ENCODE data around the gene FALEC.

Gene FALEC

DNA sequence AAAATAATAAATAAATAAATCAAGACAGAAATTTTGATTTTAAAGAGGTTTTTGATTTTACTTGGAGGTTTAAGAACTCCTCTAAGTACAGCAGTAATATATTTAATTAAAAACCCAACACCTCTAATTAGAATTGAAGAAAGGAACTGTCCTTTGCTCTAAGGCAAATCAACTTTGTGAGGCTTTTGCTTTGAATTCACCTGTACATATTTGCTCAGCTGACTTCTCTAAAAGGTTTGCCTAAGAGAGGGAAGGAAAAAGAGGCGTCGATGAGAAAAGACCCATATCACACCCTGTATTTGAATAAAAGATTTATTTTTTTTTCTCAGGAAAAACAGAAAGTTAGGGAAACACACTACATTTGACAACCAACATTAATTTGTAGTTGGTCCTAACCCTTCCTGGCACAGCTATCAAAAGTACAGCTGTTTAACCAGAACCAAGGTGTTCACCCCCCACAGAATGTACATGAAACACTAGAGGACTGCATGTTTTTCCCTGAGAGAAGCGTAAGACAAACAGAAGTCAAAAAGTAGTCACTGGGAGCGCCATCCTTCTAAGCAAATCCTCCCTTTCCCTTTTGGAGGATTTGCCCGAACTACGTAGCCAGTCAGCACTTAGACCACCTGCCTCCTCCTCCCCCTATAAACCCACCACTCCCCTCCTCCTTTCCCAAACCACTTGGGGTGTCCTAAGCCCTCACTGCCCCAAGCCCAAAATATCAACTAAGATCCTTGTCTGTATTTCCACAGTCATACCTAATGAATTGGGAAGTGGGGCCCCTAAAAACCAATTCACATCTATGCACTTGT is 58.9 kb downstream of the FALEC start:
- H3K4me1 ChIP-seq (ENCODE audit: insufficient read depth, low read length), result peaks cover 42% of the 10 kb centered on the region; the same call in 1 of the 2 replicates
- H3K36me3 ChIP-seq (ENCODE audit: insufficient read depth, low read depth, low read length), result peaks cover 81% of the 10 kb centered on the region
- H3K9me3 ChIP-seq (ENCODE audit: insufficient read depth, low read depth, low read length), result no peaks in the 10 kb centered on the region; the same call in 1 of the 2 replicates
- H3K4me3 ChIP-seq (ENCODE audit: low read length), result peak overlapping the region; percentile 98
- no peak overlapping the region for H3K27ac ChIP-seq (ENCODE audit: low read length)
- no peaks in the 10 kb centered on the region for H3K27me3 ChIP-seq (ENCODE audit: insufficient read depth, low read length)
- peak overlapping the region; percentile 7; the same call in 1 of the 2 replicates for H3K9ac ChIP-seq (ENCODE audit: low read depth, low read length)

DNA sequence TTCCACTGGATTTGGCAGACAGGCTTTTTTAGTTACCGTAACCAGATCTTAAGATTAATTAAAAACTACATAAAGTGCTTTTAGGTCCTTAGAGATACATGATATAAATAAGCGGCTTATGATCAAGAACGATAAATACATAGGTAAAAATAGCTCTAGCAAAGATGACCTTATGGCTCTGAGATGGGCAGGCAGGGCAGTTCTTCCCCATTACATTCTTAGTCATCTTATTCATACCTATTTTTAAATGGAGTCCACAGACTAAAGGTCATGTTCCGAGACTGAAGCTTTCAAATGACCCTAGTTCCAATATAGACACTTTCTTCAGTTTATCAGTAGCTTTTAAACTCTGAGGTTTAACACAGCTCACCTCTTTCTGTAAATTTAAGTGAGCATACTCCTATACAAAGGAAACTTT is 59.5 kb downstream of the FALEC start:
- no peaks in the 10 kb centered on the region; the same call in 1 of the 2 replicates for H3K9me3 ChIP-seq (ENCODE audit: insufficient read depth, low read depth, low read length)
- H3K4me3 ChIP-seq (ENCODE audit: low read length), result peak overlapping the region; percentile 98
- peaks cover 38% of the 10 kb centered on the region; the same call in 1 of the 2 replicates for H3K4me1 ChIP-seq (ENCODE audit: insufficient read depth, low read length)
- no peak overlapping the region for H3K27ac ChIP-seq (ENCODE audit: low read length)
- H3K9ac ChIP-seq (ENCODE audit: low read depth, low read length), result peak overlapping the region; percentile 7; the same call in 1 of the 2 replicates
- H3K36me3 ChIP-seq (ENCODE audit: insufficient read depth, low read depth, low read length), result peaks cover 75% of the 10 kb centered on the region
- no peaks in the 10 kb centered on the region for H3K27me3 ChIP-seq (ENCODE audit: insufficient read depth, low read length)

DNA sequence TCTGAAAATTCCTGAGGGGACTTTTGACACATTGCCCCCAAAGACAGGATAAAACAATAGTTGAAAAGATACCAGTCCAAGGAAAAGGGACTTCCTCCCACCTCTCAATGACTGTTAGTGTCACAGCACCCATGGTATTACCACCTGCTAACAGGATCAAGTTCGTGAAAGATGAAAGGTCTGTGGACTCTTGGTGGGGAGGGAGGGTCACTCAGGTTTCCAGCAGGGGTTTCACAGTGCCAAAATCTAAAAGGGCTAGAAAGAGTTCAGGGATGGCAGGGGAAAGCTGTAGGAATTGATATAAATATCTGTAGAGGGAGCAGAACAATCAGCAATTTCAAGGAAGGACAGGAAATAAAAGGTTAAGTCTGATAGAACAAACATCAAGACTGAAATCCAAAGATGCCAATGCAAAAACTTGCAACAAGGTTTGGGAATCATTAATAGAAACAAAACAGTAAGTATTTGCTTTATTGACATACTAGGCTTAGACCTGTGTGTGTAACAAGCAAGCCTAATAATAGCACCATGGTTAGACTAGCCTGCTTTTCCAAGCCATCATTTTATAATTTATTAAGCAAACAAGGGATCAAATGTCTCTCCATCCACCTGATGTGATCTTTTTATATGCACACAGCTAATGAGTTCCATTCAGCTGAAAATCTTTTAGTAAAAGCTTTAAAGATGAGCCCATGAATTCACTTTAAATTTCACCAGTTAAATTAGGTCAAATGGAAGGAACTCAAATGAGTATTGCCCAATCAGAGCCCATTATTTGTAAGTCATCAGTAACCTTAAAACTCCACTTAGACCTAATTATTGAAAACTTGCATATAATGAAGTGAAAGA is 60.2 kb downstream of the FALEC start:
- Histone ChIP-seq H3K4me3 (ENCODE audit: low read length) (peak overlapping the region; percentile 98), H3K4me1 (ENCODE audit: insufficient read depth, low read length) (peaks cover 36% of the 10 kb centered on the region; the same call in 1 of the 2 replicates), H3K9me3 (ENCODE audit: insufficient read depth, low read depth, low read length) (no peaks in the 10 kb centered on the region; the same call in 1 of the 2 replicates), H3K27ac (ENCODE audit: low read length) (no peak overlapping the region), H3K27me3 (ENCODE audit: insufficient read depth, low read length) (no peaks in the 10 kb centered on the region), H3K9ac (ENCODE audit: low read depth, low read length) (peak overlapping the region; percentile 99; the same call in 1 of the 2 replicates), H3K36me3 (ENCODE audit: insufficient read depth, low read depth, low read length) (peaks cover 73% of the 10 kb centered on the region)

DNA sequence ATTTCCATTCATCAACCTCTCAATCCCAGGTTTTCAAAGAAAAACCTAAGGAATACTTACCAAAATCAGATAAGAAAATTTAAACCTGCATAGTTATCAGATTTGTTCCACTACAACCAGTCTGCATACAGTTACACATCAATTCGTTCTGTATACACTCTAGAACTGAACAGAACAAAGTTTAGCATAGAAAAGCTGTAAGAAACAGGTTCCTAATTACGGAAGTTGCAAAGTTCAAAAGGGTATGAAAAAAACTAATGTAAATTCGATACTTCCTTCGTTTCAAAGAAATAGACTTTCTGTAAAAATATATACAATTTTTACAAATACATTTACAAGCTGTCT is 60.8 kb downstream of the FALEC start:
- H3K27ac ChIP-seq (ENCODE audit: low read length), result no peak overlapping the region
- peaks cover 69% of the 10 kb centered on the region for H3K36me3 ChIP-seq (ENCODE audit: insufficient read depth, low read depth, low read length)
- peak overlapping the region; percentile 98 for H3K4me3 ChIP-seq (ENCODE audit: low read length)
- H3K4me1 ChIP-seq (ENCODE audit: insufficient read depth, low read length), result peaks cover 36% of the 10 kb centered on the region; the same call in 1 of the 2 replicates
- no peaks in the 10 kb centered on the region for H3K27me3 ChIP-seq (ENCODE audit: insufficient read depth, low read length)
- no peaks in the 10 kb centered on the region; the same call in 1 of the 2 replicates for H3K9me3 ChIP-seq (ENCODE audit: insufficient read depth, low read depth, low read length)
- peak overlapping the region; percentile 99; the same call in 1 of the 2 replicates for H3K9ac ChIP-seq (ENCODE audit: low read depth, low read length)

DNA sequence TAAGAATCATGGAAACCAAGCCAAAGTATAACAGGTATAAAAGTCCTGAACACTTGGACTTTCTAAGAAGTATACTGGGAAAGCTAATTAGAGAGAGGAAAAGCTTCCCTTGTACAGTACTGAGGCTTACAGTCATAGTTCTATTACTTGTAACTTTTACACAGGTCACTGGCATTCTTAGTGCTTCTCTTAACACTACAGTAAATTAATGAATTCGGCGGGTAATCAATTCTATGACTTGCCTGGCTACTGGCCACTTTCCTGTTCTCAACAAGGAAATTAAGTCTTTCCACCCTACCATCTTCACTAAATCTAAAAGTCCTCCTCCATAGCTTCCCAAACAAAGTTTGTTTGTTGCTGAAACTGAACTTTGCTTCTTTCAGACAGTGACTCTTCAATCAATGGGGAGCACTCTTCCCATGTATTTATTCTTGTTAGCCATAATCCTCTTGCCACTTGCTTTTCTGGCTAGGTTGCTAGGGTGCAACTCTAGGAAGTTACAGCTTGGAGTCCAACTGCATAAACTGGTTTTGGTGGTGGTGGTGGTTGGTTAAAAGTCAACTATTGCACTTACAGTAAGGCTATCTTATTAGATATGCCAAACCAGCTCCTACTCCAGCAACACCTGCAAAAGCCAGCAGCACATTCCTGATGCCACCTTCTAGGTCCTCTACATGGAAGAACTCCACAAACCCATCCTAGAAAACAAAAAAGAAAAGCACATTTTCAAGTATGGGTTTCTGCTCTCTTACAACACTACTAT is 61.4 kb downstream of the FALEC start:
- H3K27me3 ChIP-seq (ENCODE audit: insufficient read depth, low read length), result no peaks in the 10 kb centered on the region
- peaks cover 36% of the 10 kb centered on the region; the same call in 1 of the 2 replicates for H3K4me1 ChIP-seq (ENCODE audit: insufficient read depth, low read length)
- no peak overlapping the region for H3K27ac ChIP-seq (ENCODE audit: low read length)
- H3K9me3 ChIP-seq (ENCODE audit: insufficient read depth, low read depth, low read length), result no peaks in the 10 kb centered on the region; the same call in 1 of the 2 replicates
- H3K9ac ChIP-seq (ENCODE audit: low read depth, low read length), result peak overlapping the region; percentile 99
- H3K36me3 ChIP-seq (ENCODE audit: insufficient read depth, low read depth, low read length), result peaks cover 67% of the 10 kb centered on the region
- H3K4me3 ChIP-seq (ENCODE audit: low read length), result peak overlapping the region; percentile 98

DNA sequence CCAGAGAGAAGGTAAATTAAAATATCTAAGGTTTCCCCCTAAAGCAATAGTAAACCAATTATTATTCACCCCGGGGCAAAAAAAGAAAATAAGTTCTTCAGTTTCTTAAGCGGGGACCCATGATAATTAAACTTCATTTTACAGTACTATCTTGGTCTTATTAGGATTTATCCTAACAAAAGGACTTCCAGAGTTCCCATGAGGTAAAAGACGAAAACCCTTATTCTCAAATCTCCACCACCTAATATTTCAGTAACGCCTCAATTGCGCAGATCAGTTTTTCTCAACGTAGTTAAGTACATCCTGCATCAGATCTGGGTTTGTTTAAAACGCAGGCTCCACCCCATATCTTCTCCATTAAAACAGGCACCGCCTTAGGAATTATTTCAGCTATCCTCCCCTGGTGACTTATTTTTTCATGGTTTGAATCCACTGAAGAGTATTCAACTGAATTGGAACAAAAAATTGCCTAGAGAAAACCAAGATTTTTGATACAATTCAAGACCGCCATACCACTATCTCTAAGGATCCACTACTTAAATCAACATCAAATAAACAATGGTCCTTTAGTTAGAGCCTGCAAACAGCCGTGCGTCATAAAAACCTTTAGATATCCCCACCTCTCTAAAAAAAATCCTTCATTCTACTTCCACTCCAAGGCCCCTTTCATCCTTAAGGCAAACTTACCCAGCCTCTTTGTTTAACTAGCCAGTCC is 62.2 kb downstream of the FALEC start:
- Histone ChIP-seq H3K4me3 (ENCODE audit: low read length) (peak overlapping the region; percentile 98), H3K27ac (ENCODE audit: low read length) (peak overlapping the region; percentile 98), H3K9ac (ENCODE audit: low read depth, low read length) (peak overlapping the region; percentile 99), H3K9me3 (ENCODE audit: insufficient read depth, low read depth, low read length) (no peaks in the 10 kb centered on the region; the same call in 1 of the 2 replicates), H3K36me3 (ENCODE audit: insufficient read depth, low read depth, low read length) (peaks cover 62% of the 10 kb centered on the region), H3K4me1 (ENCODE audit: insufficient read depth, low read length) (peaks cover 36% of the 10 kb centered on the region; the same call in 1 of the 2 replicates), H3K27me3 (ENCODE audit: insufficient read depth, low read length) (no peaks in the 10 kb centered on the region)

DNA sequence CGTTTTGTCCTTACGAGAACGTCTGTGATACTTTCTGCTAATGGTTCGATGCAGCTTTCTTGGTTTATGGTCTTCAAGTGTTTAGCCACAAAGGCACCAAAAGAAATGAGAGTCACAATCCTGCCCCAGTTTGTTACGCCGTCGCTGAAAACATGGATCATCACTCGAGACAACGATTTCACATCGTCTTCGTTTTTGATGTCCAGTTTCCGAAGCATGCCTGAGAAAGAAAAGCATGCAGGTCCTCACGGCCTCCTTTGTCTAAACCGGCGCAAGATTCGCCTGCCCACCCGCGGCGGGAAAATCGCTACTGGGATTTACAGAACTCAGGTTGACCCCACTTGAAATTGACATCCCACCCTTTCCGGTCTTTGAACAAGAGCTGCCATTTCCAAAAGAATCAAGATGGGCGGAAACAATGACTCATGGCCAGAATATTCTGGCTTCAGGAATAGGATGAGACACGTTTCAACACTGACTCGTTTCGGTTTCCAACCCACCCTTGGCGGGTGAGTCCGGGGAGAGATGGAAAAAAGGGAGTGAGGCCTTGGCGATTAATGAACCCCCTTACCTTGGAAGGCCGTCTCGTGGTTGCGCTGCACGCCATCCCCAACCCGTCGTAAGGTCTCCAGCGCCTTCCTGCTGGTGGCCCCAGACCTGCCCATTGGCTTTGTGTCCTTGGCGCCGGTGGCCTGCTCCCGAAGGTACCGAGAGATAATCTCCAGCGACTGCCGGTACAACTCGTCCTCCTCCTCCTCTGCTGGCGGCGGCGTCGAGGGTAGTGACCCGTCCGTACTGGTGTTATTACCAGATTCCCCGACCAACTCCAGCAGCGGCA is 62.9 kb downstream of the FALEC start:
- no peaks in the 10 kb centered on the region; the same call in 1 of the 2 replicates for H3K9me3 ChIP-seq (ENCODE audit: insufficient read depth, low read depth, low read length)
- no peaks in the 10 kb centered on the region for H3K27me3 ChIP-seq (ENCODE audit: insufficient read depth, low read length)
- peak overlapping the region; percentile 98 for H3K4me3 ChIP-seq (ENCODE audit: low read length)
- H3K36me3 ChIP-seq (ENCODE audit: insufficient read depth, low read depth, low read length), result peaks cover 55% of the 10 kb centered on the region
- peaks cover 29% of the 10 kb centered on the region; the same call in 1 of the 2 replicates for H3K4me1 ChIP-seq (ENCODE audit: insufficient read depth, low read length)
- H3K9ac ChIP-seq (ENCODE audit: low read depth, low read length), result peak overlapping the region; percentile 99
- H3K27ac ChIP-seq (ENCODE audit: low read length), result peak overlapping the region; percentile 98

DNA sequence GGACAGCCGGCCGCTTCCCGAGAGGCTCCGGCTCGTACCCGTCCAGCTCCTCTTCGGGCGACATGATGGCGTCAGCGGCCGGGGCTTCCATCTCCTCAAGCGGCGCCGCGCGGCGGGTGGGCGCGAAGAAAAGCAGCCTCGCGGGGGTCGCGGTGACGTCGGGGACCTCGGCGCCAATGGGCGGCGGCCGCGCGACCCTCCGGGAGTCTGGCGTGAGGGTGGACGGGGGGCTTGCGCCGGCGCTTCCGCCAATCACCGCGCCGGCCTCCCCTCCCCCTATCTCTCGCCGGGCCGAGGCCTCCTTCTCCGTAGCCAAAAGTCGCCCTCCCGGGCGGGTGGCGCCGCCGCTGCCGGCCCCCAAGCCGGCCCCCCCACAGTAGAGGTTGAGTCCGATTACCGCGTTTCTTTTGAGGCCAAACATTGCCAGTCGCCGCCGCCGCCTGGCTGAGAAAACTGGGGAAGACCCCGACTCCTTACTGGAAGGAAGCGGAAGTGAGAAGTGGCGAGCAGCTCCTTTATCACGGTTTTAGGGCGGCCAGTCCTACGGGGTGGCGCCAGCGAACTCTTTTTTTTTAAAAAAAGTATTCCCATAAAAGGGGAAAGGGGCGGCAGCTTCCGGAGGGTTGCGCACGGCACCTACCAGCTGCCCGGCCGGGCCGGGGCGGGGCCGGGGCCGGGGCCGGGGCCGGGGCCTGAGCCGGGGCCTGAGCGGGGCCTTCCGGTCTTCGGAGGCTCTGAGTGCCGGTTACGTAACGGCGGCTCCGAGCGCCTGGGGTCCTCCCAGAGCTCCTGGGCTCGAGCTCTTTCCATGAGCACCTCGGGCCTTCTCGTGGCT is 63.8 kb downstream of the FALEC start, which contains the start of gene MCL1:
MCL1 (minus strand) TSS at position 501 of the 835 bp plus-strand sequence; CDS start at position 421, 80 bp downstream.
- Histone ChIP-seq H3K4me3 (ENCODE audit: low read length) (peak within 1 kb of the TSS; percentile 98), H3K27me3 (ENCODE audit: insufficient read depth, low read length) (no peaks in the 10 kb centered on the region), H3K9me3 (ENCODE audit: insufficient read depth, low read depth, low read length) (no peaks in the 10 kb centered on the region; the same call in 1 of the 2 replicates), H3K9ac (ENCODE audit: low read depth, low read length) (peak within 1 kb of the TSS; percentile 99), H3K36me3 (ENCODE audit: insufficient read depth, low read depth, low read length) (peaks cover 46% of the 10 kb centered on the region), H3K4me1 (ENCODE audit: insufficient read depth, low read length) (peaks cover 25% of the 10 kb centered on the region; the same call in 1 of the 2 replicates), H3K27ac (ENCODE audit: low read length) (peak within 1 kb of the TSS; percentile 98)

DNA sequence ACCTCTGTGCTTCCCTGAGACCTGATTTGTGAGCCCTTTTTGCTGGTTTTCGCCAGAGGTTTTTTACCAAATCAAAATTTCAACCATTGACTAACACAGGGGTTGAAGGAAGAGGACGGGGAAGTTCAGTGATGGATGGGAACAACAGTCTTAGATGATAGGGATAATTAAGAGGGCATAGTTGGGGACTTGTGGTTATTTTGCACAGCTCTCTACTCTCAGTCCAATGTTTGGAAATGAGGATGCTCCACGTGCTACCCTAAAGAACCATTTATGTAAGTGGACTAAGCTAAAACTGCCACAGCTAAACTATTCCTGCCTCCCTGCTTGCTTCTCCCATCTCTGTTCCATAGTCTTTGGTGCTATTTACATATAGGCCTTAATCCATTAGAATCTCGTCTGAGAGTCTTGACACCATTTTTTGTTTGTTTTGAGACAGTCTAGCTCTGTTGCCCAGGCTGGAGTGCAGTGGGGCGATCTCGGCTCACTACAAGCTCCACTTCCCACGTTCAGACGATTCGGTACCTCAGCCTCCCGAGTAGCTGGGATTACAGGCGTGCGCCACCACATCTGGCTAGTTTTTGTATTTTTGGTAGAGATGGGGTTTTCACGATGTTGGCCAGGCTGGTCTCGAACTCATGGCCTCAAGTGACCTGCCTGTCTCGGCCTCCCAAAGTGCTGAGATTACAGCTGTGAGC is 64.5 kb downstream of the FALEC start:
- peak overlapping the region; percentile 85 for H3K27ac ChIP-seq (ENCODE audit: low read length)
- peak overlapping the region; percentile 88 for H3K4me3 ChIP-seq (ENCODE audit: low read length)
- peaks cover 39% of the 10 kb centered on the region for H3K36me3 ChIP-seq (ENCODE audit: insufficient read depth, low read depth, low read length)
- peaks cover 17% of the 10 kb centered on the region; the same call in 1 of the 2 replicates for H3K4me1 ChIP-seq (ENCODE audit: insufficient read depth, low read length)
- no peaks in the 10 kb centered on the region; the same call in 1 of the 2 replicates for H3K9me3 ChIP-seq (ENCODE audit: insufficient read depth, low read depth, low read length)
- H3K9ac ChIP-seq (ENCODE audit: low read depth, low read length), result peak overlapping the region; percentile 99
- no peaks in the 10 kb centered on the region for H3K27me3 ChIP-seq (ENCODE audit: insufficient read depth, low read length)

Data from iPS-20b (cell line).